Ishikawa (cell line): ENCODE data around the gene ARL5B.
A peak's percentile ranks its signal among the peaks of the same experiment; 100 is the strongest.

Experiments used
- CEBPB ChIP-seq: IDR thresholded peaks from 2 replicates; pipeline ENCODE4 v1.6.1; 2012
- CREB1 ChIP-seq: IDR thresholded peaks from 2 replicates; pipeline ENCODE4 v1.6.1; 2012; ENCODE audit warnings: low read depth
- EGR1 ChIP-seq: IDR thresholded peaks from 2 replicates; pipeline ENCODE4 v1.6.1; 2012
- EP300 ChIP-seq: IDR thresholded peaks from 2 replicates; pipeline ENCODE4 v1.6.1; 2012; ENCODE audit warnings: borderline replicate concordance
- FOXM1 ChIP-seq: IDR thresholded peaks from 2 replicates; pipeline ENCODE4 v1.6.1; 2012; ENCODE audit warnings: low read depth, borderline replicate concordance
- NFIC ChIP-seq: IDR thresholded peaks from 2 replicates; pipeline ENCODE4 v1.6.1; 2012
- RAD21 ChIP-seq: IDR thresholded peaks from 2 replicates; pipeline ENCODE4 v1.6.1; 2012; ENCODE audit warnings: low read depth
- REST ChIP-seq: IDR thresholded peaks from 2 replicates; pipeline ENCODE4 v1.6.1; 2012; ENCODE audit warnings: low read depth, mild to moderate bottlenecking
- TAF1 ChIP-seq: IDR thresholded peaks from 2 replicates; pipeline ENCODE4 v1.6.1; 2012; ENCODE audit warnings: low read depth, mild to moderate bottlenecking
- TCF12 ChIP-seq: IDR thresholded peaks from 2 replicates; pipeline ENCODE4 v1.6.1; 2012; ENCODE audit warnings: low read depth
- TEAD4 ChIP-seq: IDR thresholded peaks from 2 replicates; pipeline ENCODE4 v1.6.1; 2012
- YY1 ChIP-seq: IDR thresholded peaks from 2 replicates; pipeline ENCODE4 v1.6.1; 2012; ENCODE audit warnings: low read depth
- ZBTB7A ChIP-seq: IDR thresholded peaks from 2 replicates; pipeline ENCODE4 v1.6.1; 2012; ENCODE audit warnings: low read depth
- TF ChIP-seq, protein P1 (sequence below): IDR thresholded peaks from 2 replicates; pipeline ENCODE4 v1.6.1; 2012
- TF ChIP-seq, protein P2 (sequence below): IDR thresholded peaks from 2 replicates; pipeline ENCODE4 v1.6.1; 2012

Gene ARL5B

DNA sequence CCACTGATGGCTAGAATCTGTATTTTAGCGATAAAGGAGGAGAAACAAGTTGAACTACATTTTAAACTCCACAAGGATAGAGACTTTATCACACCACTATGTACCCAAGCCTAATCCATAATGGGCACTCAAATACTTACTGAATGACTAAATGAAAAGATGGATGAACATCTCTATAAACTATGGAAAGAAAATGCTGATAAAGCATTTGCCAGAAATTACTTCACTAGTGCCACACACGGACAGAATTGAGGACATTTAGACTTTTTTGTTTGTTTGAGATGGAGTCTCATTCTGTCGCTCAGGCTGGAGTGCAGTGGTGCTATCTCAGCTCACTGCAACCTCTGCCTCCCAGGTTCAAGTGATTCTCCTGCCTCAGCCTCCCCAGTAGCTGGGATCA, 6.1 kb upstream of the ARL5B start:
- no peak for TF ChIP-seq RAD21
- no peak for TF ChIP-seq EP300
- no peak for TF ChIP-seq REST
- TF ChIP-seq TCF12: no peak
- TF ChIP-seq TAF1: no peak
- no peak for TF ChIP-seq CREB1
- no peak for TF ChIP-seq FOXM1
- TF ChIP-seq, protein P1, sequence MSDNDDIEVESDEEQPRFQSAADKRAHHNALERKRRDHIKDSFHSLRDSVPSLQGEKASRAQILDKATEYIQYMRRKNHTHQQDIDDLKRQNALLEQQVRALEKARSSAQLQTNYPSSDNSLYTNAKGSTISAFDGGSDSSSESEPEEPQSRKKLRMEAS: no peak
- no peak for TF ChIP-seq CEBPB

- TF ChIP-seq, protein P2, sequence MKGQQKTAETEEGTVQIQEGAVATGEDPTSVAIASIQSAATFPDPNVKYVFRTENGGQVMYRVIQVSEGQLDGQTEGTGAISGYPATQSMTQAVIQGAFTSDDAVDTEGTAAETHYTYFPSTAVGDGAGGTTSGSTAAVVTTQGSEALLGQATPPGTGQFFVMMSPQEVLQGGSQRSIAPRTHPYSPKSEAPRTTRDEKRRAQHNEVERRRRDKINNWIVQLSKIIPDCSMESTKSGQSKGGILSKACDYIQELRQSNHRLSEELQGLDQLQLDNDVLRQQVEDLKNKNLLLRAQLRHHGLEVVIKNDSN: no peak
- no peak for TF ChIP-seq REST
- no peak for TF ChIP-seq YY1
- TF ChIP-seq TAF1: no peak
- TF ChIP-seq RAD21: no peak
- no peak for TF ChIP-seq FOXM1
- no peak for TF ChIP-seq ZBTB7A
- TF ChIP-seq EGR1: no peak
- no peak for TF ChIP-seq CEBPB
- TF ChIP-seq, protein P1: no peak
- TF ChIP-seq EP300: no peak
- TF ChIP-seq CREB1: no peak
- no peak for TF ChIP-seq NFIC
- TF ChIP-seq TCF12: no peak
- no peak for TF ChIP-seq TEAD4
These were observed 2.5 kb upstream of the ARL5B start for GRCh38 chr10:18656724-18657123.

DNA sequence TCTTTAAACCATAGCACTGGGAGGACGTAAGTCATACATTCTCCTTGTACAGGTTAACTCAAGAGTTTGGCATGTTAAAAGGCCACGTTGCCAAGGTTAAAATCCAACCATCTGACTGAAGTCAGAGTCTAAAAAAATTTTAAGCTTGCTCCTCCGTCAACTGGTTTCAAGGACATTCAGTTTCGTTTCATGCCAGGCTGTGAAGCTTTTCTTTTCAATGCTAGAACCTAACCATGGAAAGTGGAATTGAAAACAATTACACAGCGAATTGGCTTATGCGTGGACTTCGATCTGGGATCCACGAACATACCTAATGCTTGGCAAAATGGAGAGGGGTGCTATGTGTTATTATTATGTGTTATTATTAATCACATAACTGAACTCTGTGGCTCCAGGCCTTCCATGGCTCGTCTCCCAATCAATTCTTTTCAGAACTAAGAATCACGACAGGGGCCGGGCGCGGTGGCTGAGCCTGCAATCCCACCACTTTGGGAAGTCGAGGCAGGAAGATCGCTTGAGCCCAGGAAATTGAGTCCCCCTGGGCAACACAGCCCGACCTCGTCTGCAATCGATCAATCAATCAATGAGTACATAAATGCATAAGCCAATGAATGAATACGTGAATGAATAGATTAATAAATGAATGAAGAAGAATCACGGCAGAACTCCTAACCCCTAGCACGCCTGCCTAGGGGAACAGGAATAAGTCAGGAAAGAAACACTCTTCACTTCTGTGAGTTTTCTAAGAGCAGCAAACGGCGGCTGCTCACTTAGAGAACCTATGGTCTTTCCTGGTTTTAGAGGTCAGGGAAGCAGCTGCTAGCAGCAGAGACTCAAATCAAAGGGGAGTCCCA, 733 bp upstream of the ARL5B start:
- TF ChIP-seq, protein P2: no peak
- no peak for TF ChIP-seq TCF12
- TF ChIP-seq CREB1: no peak
- TF ChIP-seq ZBTB7A: no peak
- TF ChIP-seq EP300: no peak
- no peak for TF ChIP-seq REST
- no peak for TF ChIP-seq RAD21
- TF ChIP-seq EGR1: no peak
- TF ChIP-seq CEBPB: no peak
- no peak for TF ChIP-seq TAF1
- no peak for TF ChIP-seq FOXM1
- no peak for TF ChIP-seq TEAD4
- no peak for TF ChIP-seq YY1

DNA sequence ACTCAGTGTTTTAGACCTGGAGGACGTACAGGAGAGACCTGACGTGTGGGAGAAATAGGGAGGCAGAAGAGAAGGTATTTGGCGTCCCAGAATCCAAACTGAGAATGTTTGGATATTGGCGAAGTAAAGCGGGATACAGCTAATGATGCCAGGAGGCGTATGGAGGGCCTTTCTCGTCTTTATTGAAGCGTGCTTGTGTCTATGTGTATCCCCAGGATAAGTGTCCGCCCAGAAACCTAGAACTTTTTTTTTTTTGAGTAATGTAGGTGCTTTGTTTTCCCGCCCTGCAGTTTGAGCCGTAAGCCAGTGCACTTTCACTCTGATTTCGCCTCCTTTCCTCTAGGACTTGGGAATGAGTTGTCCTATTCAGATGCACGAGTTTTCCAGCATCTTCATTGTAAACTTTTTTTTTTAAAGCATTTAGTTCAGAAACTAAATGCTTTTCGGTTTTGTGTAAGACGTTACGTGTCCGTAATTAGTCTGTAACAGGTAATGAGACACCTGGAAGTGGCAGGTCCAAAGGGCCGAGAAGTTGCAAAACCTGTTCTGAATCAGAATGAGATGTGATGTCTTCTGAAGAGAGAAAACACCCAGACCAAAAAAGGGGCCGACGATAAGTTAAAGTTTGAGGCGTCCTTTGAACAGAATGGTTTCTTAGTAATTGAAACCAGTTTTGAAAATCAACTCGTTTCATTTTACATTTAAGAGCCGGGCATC, 746 bp downstream of the ARL5B start:
- no peak for TF ChIP-seq EGR1
- 0 out of 2 replicates have a peak, but pooled peaks have one; percentile 9 for TF ChIP-seq TCF12
- TF ChIP-seq ZBTB7A: no peak
